ENCODE data around the gene RAP1GAP. TPM values are rescaled to one million over a fixed set of nuclear protein-coding genes. Genes with fewer than 3 reads are reported as not detected.

Gene RAP1GAP
- polyA plus RNA-seq, 2 of the 4 experiments (the other 2 are of a cell fraction): 5.4 to 16.7 TPM

- H3K4me2 ChIP-seq: no peak overlapping the region
- ATAC-seq (no peak), FAIRE-seq (no peak), DNase-seq (ENCODE audit: low read depth in 1 of 2, low spot score in 1 of 2) (no peak)
- POLR2A ChIA-PET: no interaction called here
- H3K9me3 ChIP-seq: no peaks in the 10 kb centered on the region
- peaks cover 8% of the 10 kb centered on the region for H3K4me1 ChIP-seq
- 82% methylated on average over 11 of the region's 12 CpGs for WGBS (ENCODE audit: missing lambda C conversion rate)
- no peak for TF ChIP-seq ZFP36 (IDR thresholded peaks at IDR 0.05; ENCODE audit: borderline replicate concordance, partially characterized antibody)
- TF ChIP-seq BHLHE40 (IDR thresholded peaks at IDR 0.05; ENCODE audit: low read depth, low read length): no peak
- TF ChIP-seq HDAC2 (IDR thresholded peaks at IDR 0.05): no peak
- TF ChIP-seq CTCF (IDR thresholded peaks at IDR 0.05): no peak
- no peak for TF ChIP-seq TFCP2L1 (CRISPR knock-in tag; IDR thresholded peaks at IDR 0.05)
- no peak for TF ChIP-seq MAFK (IDR thresholded peaks at IDR 0.05; ENCODE audit: partially characterized antibody)
- no peak for TF ChIP-seq CBX8 (IDR thresholded peaks at IDR 0.05)
- no peak for TF ChIP-seq CHD2 (IDR thresholded peaks at IDR 0.05; ENCODE audit: low read length, partially characterized antibody)
- TF ChIP-seq MAZ (IDR thresholded peaks at IDR 0.05; ENCODE audit: borderline replicate concordance, low read depth, low read length): no peak
- no peak for TF ChIP-seq TP53 (CRISPR knock-in tag; IDR thresholded peaks at IDR 0.05)
- TF ChIP-seq JUNB (IDR thresholded peaks at IDR 0.05): no peak
- no peak for TF ChIP-seq RCOR1 (IDR thresholded peaks at IDR 0.05; ENCODE audit: low read depth, low read length)
- TF ChIP-seq HMGXB4 (CRISPR knock-in tag; IDR thresholded peaks at IDR 0.05; ENCODE audit: borderline replicate concordance): no peak
- no peak for TF ChIP-seq GATA3 (IDR thresholded peaks at IDR 0.05; ENCODE audit: borderline replicate concordance)
- TF ChIP-seq ATOH8 (CRISPR knock-in tag; IDR thresholded peaks at IDR 0.05; ENCODE audit: low read depth): no peak
- TF ChIP-seq KDM1A (IDR thresholded peaks at IDR 0.05; ENCODE audit: low read depth): no peak
- TF ChIP-seq CBX2 (IDR thresholded peaks at IDR 0.05; ENCODE audit: borderline replicate concordance, low read depth): no peak
- TF ChIP-seq NPAS2 (CRISPR knock-in tag; IDR thresholded peaks at IDR 0.05; ENCODE audit: borderline replicate concordance): no peak
- H3K27ac ChIP-seq: no peak overlapping the region
- CTCF ChIA-PET: interaction anchor here (1.7 to 4.5 kb wide), 3 partner anchors 83 to 895 kb away, joined by 3 to 60 read pairs (median 4); partner anchors contain the start of gene ALPL
- no peak overlapping the region for H3K4me3 ChIP-seq
Observed at GRCh38 chr1:21592086-21592865, 76.9 kb downstream of the RAP1GAP start.

- ChIA-PET CTCF (interaction anchor here (0.7 kb wide), 1 partner anchor 219 kb away, joined by 4 read pairs; no protein-coding TSS in a partner anchor), POLR2A (no interaction called here)
- DNase-seq (ENCODE audit: low read depth in 1 of 2, low spot score in 1 of 2) (no peak), FAIRE-seq (no peak), ATAC-seq (no peak)
- Histone ChIP-seq H3K4me2 (no peak overlapping the region), H3K27ac (no peak overlapping the region), H3K4me1 (peaks cover 22% of the 10 kb centered on the region), H3K4me3 (no peak overlapping the region), H3K9me3 (no peaks in the 10 kb centered on the region)
- TF ChIP-seq CHD4 (IDR thresholded peaks at IDR 0.05; ENCODE audit: borderline replicate concordance): no peak
- TF ChIP-seq ELK1 (IDR thresholded peaks at IDR 0.05; ENCODE audit: low read depth, low read length): no peak
- no peak for TF ChIP-seq RARB (CRISPR knock-in tag; IDR thresholded peaks at IDR 0.05)
- TF ChIP-seq USF2 (IDR thresholded peaks at IDR 0.05): no peak
- TF ChIP-seq CEBPB (IDR thresholded peaks at IDR 0.05): no peak
- TF ChIP-seq FOXS1 (CRISPR knock-in tag; IDR thresholded peaks at IDR 0.05): no peak
- TF ChIP-seq RCOR1 (IDR thresholded peaks at IDR 0.05; ENCODE audit: low read depth, low read length): no peak
- no peak for TF ChIP-seq JUNB (IDR thresholded peaks at IDR 0.05)
- TF ChIP-seq HES2 (IDR thresholded peaks at IDR 0.05): no peak
- 80% methylated on average over 2 of the region's 13 CpGs for WGBS (ENCODE audit: missing lambda C conversion rate)
Observed at GRCh38 chr1:21590934-21591333, 78.2 kb downstream of the RAP1GAP start.

All from A549 (cell line).